GM21717 (cell line): ENCODE measurements around the gene SERPINA6.
"Not testable (repeated sequence)": the region's sequence is repeated elsewhere in the genome, so short reads cannot be mapped to it uniquely, and the experiment has no call there.

Experiments used
- ATAC-seq: cut with Tn5 transposase; IDR thresholded peaks from one replicate; pipeline ENCODE4 v1.9.1; 2021; ENCODE audit warnings: mild to moderate bottlenecking, moderate library complexity; ENCODE audit not compliant: unreplicated experiment

The SERPINA6 gene

GRCh38 chr14:94329857-94330256 lies 6.7 kb upstream of the SERPINA6 start:
- ATAC-seq, result no peak

- no peak for ATAC-seq
These were observed 5.1 kb upstream of the SERPINA6 start for GRCh38 chr14:94328196-94328595.

GRCh38 chr14:94321421-94322271 lies 1.5 kb downstream of the SERPINA6 start:
- no peak for ATAC-seq

GRCh38 chr14:94320243-94320642 lies 2.9 kb downstream of the SERPINA6 start:
- no peak for ATAC-seq

GRCh38 chr14:94317259-94317658 lies 5.9 kb downstream of the SERPINA6 start:
- no peak for ATAC-seq

- no peak for ATAC-seq
These were observed 6.4 kb downstream of the SERPINA6 start for GRCh38 chr14:94316692-94317091.

GRCh38 chr14:94314890-94315289 lies 8.2 kb downstream of the SERPINA6 start:
- no peak for ATAC-seq

- ATAC-seq, result no peak
These were observed 9.0 kb downstream of the SERPINA6 start for GRCh38 chr14:94313991-94314655.

GRCh38 chr14:94312481-94313246 lies 10.5 kb downstream of the SERPINA6 start:
- no peak for ATAC-seq

GRCh38 chr14:94310248-94310647 lies 12.9 kb downstream of the SERPINA6 start:
- no peak for ATAC-seq

GRCh38 chr14:94309721-94310120 lies 13.4 kb downstream of the SERPINA6 start:
- no peak for ATAC-seq

GRCh38 chr14:94307410-94307992 lies 15.6 kb downstream of the SERPINA6 start:
- ATAC-seq, result no peak

- no peak for ATAC-seq
These were observed 16.8 kb downstream of the SERPINA6 start for GRCh38 chr14:94306047-94306978.

GRCh38 chr14:94305620-94306019 lies 17.5 kb downstream of the SERPINA6 start:
- no peak for ATAC-seq

GRCh38 chr14:94304243-94304642 lies 18.9 kb downstream of the SERPINA6 start:
- ATAC-seq, result no peak

- no peak for ATAC-seq
These were observed 20.0 kb downstream of the SERPINA6 start for GRCh38 chr14:94303111-94303510.

- no peak for ATAC-seq
These were observed 25.0 kb downstream of the SERPINA6 start for GRCh38 chr14:94298130-94298529.

- ATAC-seq, result not testable (repeated sequence)
These were observed 27.0 kb downstream of the SERPINA6 start for GRCh38 chr14:94296181-94296545.

GRCh38 chr14:94295360-94296180 lies 27.6 kb downstream of the SERPINA6 start:
- no peak for ATAC-seq
